Ramos (cell line): ENCODE data around the gene ASTN1.

Source experiments
- in situ Hi-C: fragments of 300-500 bp; cut with MboI; formaldehyde crosslinking; loops from one replicate; pipeline ENCODE4 v1.14.3; 2022; ENCODE audit warnings: low sequenced_read_pairs; ENCODE audit not compliant: unreplicated experiment

ASTN1 gene

DNA sequence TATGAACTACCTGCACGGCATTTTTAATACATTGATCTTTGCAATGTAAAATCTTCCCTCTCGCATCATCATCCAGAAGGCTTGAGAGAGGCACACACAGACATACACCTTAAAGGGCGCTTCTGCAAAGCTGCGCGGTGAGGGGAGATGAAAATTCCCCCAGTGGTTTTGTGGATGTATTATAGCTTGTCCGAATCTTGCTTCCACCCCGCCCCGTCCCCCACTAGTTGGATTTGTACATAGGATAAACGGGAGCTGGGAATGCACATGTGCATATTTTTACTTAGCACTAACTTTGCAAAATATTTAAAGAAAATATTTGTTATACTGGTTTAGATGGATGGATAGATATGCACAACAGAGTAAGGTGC lies 542 bp upstream of the ASTN1 start:
- in situ Hi-C loops, result no loop called here

DNA sequence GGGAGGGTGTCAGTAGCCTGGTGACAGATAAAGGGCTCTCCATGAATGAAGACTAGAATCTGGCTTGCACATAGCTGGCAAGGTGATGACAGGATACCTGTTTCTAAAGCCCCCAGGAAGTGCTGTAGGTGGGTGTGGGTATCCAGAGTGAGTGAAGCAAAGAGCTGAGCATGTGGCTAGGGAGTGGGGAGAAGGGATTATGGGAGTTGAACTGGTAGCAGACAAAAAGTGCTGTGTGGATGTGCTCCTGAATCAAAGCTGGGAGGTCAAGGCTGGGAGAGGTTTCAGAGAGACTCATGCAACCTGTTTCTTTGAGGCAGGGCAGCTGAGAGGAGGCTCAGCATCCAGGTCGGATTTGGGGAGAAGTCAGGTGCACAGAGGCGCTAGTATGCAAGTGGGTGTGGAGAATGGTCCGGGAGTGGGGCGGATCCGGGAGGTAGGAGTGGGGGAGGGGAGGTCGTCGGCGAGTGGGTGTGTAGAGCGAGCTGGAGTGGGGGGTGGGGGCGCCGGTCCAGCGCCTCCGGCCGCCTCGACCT lies 600 bp downstream of the ASTN1 start:
- in situ Hi-C loops, result no loop called here

DNA sequence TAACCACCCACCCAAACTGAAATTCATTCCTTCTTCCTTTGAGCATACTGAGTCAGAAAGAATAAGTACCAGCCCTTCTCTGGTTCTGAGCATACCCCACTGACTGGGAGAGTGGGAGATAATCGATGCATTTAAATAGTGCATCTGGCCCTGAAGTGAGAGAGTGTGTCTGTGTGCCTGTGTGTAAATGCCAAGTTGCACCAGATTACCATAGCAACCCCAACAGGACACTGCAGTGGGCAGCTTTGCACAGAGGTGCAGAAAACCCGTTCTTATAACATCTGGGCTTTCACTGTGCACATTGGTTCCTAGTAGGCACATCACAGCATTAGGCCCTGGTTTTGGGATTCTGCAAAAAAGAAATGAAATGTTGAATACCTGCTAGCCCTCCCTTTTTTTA lies 2.3 kb downstream of the ASTN1 start:
- in situ Hi-C loops, result no loop called here

DNA sequence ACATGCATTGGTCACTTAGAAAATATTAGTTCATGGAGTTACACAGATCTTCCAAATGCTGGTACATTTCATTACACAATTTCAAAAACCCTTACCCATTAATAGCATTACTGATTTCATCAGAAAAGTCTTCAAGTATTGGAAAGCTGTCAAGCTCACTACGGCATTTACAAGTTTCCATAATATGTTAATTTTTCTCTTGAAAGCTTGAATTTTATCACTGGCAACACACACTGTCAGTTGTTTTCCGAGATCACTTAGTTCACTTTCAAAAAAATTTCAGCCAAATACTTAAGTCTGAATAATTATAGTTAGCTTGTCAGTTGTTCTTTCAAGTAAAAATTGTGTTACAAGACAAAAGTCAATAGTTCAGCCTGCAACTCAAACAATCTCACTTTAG lies 18.0 kb downstream of the ASTN1 start:
- in situ Hi-C loops, result no loop called here

DNA sequence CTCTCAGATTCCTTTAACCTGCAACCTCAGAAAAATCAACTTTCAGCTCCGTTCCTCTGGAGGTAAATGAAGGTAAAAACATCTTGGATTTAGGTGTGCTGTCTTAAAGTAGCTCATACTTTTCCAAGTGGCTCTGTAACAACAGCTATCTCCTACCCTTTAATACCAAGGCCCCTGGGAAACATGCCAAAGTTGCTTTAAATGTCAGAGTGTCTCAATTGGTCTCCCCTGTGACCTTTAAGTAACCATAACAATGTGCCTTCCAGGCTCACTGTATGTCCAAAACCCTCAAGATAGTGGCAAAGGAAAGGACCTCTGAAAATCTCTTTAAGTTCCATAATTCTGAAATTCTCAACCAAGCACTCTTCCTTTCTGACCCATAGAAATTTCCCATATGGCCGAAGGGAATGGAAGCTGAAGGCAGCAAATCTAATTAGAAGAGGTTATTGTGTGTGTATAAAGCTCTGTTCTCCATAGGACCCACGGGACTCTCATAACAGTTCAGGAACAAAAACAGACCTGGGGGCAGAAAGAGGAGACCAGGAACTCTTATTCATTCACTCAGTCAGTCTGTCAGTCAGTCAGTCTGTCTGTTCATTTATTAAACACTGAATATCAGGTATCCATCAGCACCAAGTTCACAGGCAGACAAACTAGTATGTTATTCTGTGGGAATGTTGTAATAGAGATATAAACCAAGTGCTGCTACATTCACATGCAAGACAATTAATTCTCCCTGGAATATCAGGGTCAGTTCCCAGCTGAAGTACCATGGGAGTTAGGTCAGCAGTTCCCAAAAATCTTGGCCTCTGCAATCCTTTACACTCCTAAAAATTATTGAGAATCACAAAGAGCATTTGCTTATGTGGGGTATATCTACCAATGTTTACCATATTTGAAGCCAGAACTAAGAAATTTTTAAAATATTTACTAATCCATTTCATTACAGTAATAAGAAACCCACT lies 19.1 kb downstream of the ASTN1 start:
- in situ Hi-C loops, result no loop called here

DNA sequence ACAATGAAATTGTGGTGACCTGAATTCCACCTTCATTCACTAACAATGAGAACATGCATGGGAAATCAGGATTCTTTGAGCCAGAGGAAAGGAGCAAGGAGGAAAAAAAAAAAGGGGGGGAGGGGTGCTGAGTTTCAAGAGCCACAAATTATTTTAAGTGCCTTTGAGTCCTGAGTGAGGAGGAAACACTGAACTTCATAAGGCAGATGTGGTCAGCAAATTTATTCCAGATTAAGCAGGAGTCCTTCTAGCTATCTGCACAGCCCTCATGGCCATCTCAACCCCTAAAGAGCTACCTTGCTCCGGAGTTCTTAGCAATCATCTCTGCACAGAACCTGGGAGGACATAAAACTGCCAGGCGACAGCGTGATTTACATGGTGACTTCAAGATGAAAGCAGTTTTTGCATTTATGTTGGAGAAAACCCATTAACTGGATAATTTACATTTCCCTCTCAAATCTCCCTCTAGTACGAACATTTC lies 21.7 kb downstream of the ASTN1 start:
- in situ Hi-C loops, result no loop called here

DNA sequence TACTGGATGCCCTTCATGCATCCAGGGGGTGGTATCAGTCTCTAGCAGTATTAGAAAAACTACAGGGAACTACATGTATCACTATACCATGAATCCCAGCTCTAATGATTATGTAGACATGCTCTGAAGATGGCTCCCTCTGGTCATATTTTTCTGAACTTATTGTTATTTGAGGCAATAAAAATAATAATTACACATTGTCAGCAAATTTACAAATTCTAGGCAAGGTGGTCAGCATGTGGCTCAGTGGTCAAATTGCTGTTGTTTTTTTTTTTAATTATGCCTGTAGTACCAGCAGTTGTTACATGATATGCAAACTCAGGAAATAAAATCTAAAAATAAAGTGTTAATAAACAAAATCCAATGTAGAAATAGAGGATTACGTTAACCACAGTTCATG lies 22.5 kb downstream of the ASTN1 start:
- in situ Hi-C loops, result no loop called here

DNA sequence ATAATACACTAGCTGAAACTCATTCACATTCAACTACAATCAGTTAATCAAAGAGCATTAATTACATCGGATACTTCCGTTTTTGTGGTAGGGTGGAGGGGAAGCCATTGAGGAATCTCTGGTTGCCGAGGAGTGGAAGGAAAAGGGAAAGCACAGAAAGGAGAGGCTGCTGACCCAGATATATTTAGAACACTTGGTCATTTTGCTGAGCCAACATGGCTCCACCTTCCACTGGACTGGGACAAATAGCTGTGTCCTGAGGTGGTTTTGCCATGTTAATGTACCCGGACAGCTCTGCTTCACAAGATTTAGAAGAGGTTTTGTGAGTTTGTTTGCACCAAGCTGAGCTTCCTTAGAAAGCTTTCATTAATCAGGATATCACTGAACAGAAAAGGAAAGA lies 26.2 kb downstream of the ASTN1 start:
- in situ Hi-C loops, result no loop called here

DNA sequence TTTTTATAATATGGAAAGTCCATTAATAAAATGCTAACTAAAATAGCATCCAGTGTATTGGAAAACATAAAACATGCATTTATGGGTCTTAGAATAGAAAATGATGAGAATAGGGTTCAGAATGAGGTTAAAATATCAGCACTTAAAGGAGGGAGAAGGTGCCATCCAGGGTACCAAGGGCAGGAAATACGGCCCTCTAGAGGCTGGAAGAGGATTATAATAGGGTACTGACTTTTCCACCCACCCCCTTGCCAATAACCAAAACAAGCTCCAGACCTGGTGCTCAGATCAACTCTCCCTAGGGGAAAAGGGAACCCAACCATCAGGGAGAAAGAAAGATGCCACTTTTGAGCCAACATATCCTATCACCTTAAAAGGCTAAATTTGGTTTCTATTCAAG lies 26.7 kb downstream of the ASTN1 start:
- in situ Hi-C loops, result no loop called here

DNA sequence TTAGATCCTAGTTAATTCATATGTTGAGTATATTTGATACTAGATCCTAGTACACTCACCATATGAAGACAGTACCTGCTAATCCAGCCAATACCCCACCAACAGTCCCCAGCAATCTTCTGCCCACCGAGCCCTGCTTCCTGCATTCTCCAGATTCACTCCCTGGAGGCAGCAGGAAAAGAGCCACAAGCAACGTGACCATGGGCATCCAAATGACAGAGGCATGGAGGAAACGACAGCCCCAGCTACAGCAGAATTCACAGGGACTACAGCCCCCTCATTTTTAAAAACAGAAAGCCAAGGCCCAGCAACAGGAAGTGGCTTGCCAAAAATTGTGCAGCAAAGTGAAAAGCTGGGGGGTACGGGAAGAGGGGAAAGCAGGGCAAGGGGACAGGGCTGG lies 29.3 kb downstream of the ASTN1 start:
- in situ Hi-C loops, result no loop called here

DNA sequence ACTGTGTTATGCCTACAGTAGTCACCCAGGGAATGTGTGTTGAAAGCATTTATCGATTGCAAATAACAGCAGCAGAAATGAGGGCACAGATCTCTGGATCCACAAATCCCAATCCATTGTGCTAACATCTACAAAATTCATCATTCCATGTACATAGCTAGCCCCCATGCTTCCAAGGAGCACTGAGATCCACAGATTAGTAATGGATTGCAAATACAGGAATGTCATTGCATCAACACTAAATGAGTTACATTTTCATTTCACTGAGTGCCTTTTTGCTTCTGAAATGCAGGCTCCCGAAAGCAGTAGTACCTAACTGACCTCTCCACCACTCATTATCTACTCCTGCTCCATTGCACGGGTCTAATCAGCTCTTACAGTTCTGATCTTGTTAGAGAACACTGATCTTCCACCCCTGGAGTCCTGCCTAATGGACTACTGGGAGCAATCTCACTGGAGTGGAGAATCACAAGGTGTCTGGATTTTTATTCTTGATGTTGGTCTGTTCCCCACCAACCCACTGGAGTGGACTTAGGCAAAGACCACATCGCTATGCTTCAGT lies 30.5 kb downstream of the ASTN1 start:
- in situ Hi-C loops, result no loop called here

DNA sequence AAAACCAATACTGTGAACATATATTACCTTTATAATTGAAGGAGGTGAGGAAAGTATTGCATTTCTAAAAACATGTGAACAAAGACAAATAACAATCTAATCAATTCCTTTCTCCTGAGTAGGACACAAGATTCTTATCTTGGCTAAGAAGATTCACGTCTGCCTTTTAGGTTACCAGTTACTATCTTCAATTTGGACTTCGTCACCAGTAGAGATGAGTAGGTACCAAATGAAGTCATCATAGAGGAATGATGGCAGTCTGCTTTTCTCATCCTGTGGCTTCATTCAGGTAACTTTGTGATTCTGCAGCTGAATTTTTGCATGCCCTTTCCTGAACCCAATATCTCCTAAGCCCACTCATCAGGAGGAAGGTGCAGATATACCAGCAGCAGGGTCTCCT lies 32.4 kb downstream of the ASTN1 start:
- in situ Hi-C loops, result no loop called here

DNA sequence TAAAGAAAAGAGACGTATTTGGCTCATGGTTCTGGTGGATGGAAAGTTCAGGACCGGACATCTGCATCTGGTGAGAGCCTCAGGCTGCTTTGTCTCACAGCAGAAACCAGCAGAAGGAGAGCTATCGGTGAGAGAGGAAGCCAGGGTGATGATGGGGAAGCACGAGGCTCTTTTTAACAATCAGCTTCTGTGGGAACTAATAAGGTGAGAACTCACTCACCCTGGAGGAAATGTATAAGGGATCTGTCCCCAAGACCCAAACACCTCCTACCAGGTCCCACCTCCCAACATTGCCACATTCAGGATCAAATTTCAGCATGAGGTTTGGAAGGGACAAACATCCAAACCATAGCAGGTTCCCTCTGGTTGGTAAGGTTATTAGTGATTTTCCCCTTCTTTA lies 32.8 kb downstream of the ASTN1 start:
- in situ Hi-C loops, result no loop called here

DNA sequence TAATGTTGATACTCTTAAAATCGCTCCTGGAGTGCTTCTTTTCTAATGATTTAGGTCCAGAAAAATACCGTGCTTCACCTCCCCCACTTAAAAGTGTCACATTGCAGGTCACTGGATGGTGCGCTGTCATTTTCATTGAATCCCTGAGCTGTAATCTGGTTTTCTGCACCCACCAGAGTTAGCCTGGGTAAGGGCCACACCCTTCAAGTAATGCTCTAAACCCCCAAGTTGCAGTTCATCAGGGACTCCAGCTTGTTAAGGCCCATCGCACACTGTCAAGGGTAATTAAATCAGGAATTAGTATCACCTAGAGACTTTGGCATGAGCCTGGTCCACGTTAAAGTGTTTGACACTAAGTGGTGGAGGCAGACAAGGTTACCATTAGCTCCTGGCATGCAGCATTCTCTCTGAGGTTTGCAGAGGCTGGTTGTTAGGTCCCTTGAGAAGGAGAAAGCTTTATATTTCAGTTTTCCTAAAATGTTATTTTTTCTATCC lies 34.0 kb downstream of the ASTN1 start:
- in situ Hi-C loops, result no loop called here

DNA sequence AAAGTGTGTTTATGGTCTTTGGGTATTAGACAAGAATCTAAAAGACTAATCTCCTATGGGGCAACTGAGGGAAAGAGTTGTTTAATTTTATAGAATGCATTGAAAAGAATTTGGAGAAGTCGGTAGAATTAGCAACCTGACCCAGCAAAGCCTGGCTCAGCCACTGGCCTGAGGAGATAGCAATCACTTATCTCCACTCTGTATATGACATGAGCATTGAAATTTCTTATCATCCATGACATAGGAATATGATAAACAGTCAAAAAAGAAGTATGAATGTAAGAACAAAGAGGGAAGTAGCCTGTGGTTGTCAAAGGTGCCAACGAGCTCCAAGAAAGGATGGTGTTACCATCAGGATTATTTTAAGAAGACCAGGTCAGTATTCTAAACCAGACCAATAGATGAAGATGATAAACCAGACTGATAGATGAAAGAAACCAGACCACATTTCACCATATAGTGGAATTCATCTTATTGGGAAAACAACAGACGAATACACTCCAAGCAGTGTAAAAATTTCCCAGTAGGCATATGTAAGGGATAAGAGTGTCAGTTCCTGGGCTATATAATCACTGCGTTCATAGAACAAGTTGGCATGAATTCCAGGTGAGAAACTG lies 35.7 kb downstream of the ASTN1 start:
- in situ Hi-C loops, result no loop called here

DNA sequence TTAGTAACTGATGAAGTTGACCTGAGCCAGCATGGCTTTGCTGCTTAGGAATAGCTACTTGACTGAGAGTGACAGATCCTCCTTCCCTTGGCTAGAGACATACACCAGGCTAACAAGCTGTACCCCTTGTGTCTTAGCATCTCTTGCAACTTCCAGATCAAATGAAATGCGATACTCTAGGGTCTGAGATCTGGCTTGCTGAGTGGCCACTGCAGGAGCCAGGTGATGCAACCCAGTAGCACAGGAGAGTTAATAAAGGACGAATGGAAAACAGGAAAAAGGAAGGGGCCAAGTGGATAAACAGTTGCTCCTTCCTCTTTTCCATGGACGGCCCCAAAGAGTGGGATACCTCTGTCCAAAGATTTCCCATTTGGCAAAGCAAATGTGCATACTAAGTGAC lies 38.2 kb downstream of the ASTN1 start:
- in situ Hi-C loops, result no loop called here

DNA sequence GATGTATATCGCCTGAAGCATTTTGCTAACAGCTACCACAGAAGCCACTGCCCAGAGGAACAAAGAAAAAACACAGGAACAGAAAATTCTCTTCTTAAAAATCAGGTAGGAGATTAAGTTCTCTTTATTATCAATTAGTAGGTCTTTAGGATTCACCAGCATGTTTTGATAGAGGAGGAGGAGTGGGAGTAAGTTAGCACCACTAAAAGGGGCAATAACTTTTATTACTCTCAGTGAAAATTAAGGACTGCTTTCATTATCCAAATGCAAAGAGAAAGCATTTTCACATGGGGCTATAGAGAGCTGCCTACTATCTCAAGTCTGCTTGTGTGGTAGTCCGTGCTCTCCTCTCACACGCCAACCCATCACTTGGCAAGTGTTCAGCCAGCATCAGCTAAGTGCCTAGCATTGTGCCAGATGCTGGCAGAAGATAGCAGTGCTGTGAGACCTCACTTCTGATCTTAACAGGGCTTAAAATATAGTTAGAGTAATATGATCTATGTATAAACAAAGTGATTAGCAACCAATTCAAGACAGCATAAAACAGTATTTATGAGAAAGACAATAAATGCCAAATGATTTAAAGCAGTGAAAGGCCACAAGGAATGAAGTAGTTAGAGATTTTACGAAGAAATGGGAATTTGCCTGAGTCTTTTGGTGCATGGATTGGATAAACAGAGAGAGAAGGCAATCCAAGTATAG lies 39.8 kb downstream of the ASTN1 start:
- in situ Hi-C loops, result no loop called here

DNA sequence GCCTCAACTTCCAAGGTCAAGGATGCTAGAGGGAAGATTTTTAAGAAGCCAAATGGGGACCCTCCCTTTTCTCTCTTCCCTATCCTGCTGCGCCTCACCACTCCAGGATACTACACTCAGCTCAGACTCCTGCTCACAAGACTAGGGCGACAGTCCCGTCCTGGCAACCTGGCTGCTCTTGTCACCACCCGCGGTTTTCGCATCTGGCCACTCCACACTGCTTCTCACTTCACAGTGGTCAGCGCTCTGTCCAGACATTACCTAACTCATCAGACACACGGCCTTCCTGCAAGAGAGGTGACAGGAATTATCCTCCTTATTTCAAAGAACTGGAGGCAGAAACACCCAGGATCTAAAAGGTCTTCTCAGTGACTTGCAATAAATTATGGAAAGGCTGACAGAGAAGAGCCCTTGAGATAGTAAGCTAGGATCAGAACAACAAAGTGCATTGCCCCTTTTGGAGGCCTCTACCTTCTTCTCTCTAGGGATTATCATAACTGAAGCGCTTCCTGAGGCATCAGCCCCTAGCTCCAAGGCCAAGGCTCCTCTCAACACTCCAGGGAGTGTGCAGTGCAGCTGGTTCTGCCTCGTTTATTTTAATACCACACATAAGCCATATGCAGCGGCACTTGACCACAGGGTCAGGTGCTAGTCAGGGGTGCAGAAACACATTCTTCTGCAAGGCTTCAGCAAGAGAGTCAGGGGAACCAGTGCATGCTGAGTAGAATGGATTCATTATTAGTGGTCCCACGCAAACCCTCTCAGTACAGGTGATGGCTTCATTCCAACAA lies 41.9 kb downstream of the ASTN1 start:
- in situ Hi-C loops, result no loop called here

DNA sequence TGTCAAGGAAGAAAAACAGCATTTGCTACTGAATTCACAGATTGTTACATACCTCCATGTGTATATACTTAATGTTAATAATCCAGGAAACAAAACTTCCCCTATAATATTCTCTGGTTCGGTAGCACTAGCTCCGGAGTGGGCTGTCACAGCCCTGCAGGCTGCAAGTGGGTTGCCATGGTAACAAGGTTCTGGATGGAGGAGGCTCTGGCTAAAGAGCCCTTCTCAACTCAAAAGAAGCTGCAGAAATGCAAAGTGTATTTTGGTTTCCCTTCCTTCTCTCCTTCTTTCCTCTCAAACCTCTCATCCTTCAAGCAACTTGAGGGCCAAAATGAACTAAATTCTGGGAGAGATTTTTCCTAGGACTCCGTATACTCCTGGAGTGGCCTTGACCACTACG lies 45.2 kb downstream of the ASTN1 start:
- in situ Hi-C loops, result no loop called here

DNA sequence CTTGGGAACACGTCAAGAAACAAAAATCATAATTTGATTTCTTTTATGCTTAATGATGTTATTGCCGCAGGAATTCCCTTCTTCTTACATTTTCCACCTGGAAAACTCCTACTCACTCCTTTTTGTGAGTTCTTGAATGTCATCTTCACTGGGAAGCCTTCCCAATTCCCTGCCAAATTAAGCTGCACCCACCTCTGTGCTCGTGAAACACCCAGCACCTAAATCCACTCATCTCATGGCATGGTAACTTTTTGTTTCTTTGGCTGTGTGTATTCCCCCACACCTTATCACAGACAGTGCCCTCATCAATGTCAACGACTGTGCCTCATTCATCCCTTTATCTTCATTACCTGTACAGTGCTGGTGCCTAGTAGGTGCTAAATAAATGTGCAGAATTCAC lies 45.6 kb downstream of the ASTN1 start:
- in situ Hi-C loops, result no loop called here
